ENCODE results near the gene CREBBP. TPM values are rescaled to one million over a fixed set of nuclear protein-coding genes. Genes with fewer than 3 reads are reported as not detected.

The CREBBP gene
- polyA plus RNA-seq, 2 of the 4 experiments (the other 2 are of a cell fraction): 8.0 to 13.4 TPM

- no peak for TF ChIP-seq MAX (IDR thresholded peaks at IDR 0.05)
- no peak for TF ChIP-seq FOSL2 (IDR thresholded peaks at IDR 0.05)
- no peak for TF ChIP-seq FOSL2 (CRISPR knock-in tag; IDR thresholded peaks at IDR 0.05)
- no peak for TF ChIP-seq HEYL (CRISPR knock-in tag; IDR thresholded peaks at IDR 0.05)
Observed at GRCh38 chr16:3842994-3843393, 37.5 kb downstream of the CREBBP start (continued).

- Histone ChIP-seq H3K27ac (no peak overlapping the region), H3K4me2 (no peak overlapping the region), H3K4me3 (no peak overlapping the region), H3K4me1 (0 out of 3 replicates have a peak, but pooled peaks cover 3% of the 10 kb centered on the region), H3K9me3 (no peaks in the 10 kb centered on the region)
- 91% methylated on average over 10 of the region's 10 CpGs for WGBS (ENCODE audit: missing lambda C conversion rate)
- ChIA-PET CTCF (interaction anchor here (1.9 kb wide), 1 partner anchor 26 kb away, joined by 5 read pairs; no protein-coding TSS in a partner anchor), POLR2A (no interaction called here)
- DNase-seq (ENCODE audit: low read depth in 1 of 2, low spot score in 1 of 2) (no peak), ATAC-seq (no peak), FAIRE-seq (no peak)
- no peak for TF ChIP-seq ESRRA (IDR thresholded peaks at IDR 0.05; ENCODE audit: borderline replicate concordance, low read length)
- no peak for TF ChIP-seq EP300 (IDR thresholded peaks at IDR 0.05)
- TF ChIP-seq SREBF2 (IDR thresholded peaks at IDR 0.05): no peak
- no peak for TF ChIP-seq BCL3 (IDR thresholded peaks at IDR 0.05)
- TF ChIP-seq RNF2 (IDR thresholded peaks at IDR 0.05; ENCODE audit: borderline replicate concordance, low read depth): no peak
- no peak for TF ChIP-seq RCOR1 (IDR thresholded peaks at IDR 0.05; ENCODE audit: low read depth, low read length)
- TF ChIP-seq HDAC2 (IDR thresholded peaks at IDR 0.05): no peak
- TF ChIP-seq HOXB13 (CRISPR knock-in tag; IDR thresholded peaks at IDR 0.05; ENCODE audit: low read depth): no peak
- TF ChIP-seq E2F6 (IDR thresholded peaks at IDR 0.05; ENCODE audit: borderline replicate concordance, low read depth): no peak
- no peak for TF ChIP-seq NR3C1 (IDR thresholded peaks at IDR 0.05)
- no peak for TF ChIP-seq HMGXB4 (CRISPR knock-in tag; IDR thresholded peaks at IDR 0.05; ENCODE audit: borderline replicate concordance)
- no peak for TF ChIP-seq CEBPB (IDR thresholded peaks at IDR 0.05)
- TF ChIP-seq TFCP2L1 (CRISPR knock-in tag; IDR thresholded peaks at IDR 0.05): no peak
- no peak for TF ChIP-seq FOXS1 (CRISPR knock-in tag; IDR thresholded peaks at IDR 0.05)
- no peak for TF ChIP-seq RARB (CRISPR knock-in tag; IDR thresholded peaks at IDR 0.05)
Observed at GRCh38 chr16:3841729-3842508, 38.6 kb downstream of the CREBBP start.

GRCh38 chr16:3839402-3840184 is 40.9 kb downstream of the CREBBP start:
- FAIRE-seq: no peak

More at GRCh38 chr16:3839402-3840184, 40.9 kb downstream of the CREBBP start:
- no peak overlapping the region for H3K27ac ChIP-seq
- no peak for ATAC-seq
- no peak for DNase-seq (ENCODE audit: low read depth in 1 of 2, low spot score in 1 of 2)
- ChIA-PET CTCF (interaction anchor here (1.9 kb wide), 1 partner anchor 28 kb away, joined by 5 read pairs; no protein-coding TSS in a partner anchor), POLR2A (no interaction called here)
- WGBS (ENCODE audit: missing lambda C conversion rate): 92% methylated on average over 4 of the region's 4 CpGs
- no peak overlapping the region for H3K4me3 ChIP-seq
- TF ChIP-seq KDM5A (IDR thresholded peaks at IDR 0.05): no peak
- TF ChIP-seq CTCF (IDR thresholded peaks at IDR 0.05): no peak
- H3K9me3 ChIP-seq: no peaks in the 10 kb centered on the region
- H3K4me1 ChIP-seq: no peaks in the 10 kb centered on the region
- H3K4me2 ChIP-seq: no peak overlapping the region

Data from A549 (cell line).